LNCaP clone FGC (cell line): ENCODE results near the gene ACVR1C.

Source experiments
- DNase-seq: peaks from one replicate; pipeline ENCODE4 v3.0.0-alpha.2; 2011; ENCODE audit warnings: low read depth
- H3K4me3 ChIP-seq: 2 replicates; pipeline ENCODE4 v1.5.1; 2011; ENCODE audit warnings: mild to moderate bottlenecking, low read depth, low read length, control low read depth
- CTCF ChIP-seq: IDR thresholded peaks from 2 replicates; pipeline ENCODE4 v1.5.1; 2012; ENCODE audit warnings: mild to moderate bottlenecking; ENCODE audit not compliant: control insufficient read depth, insufficient read depth; ENCODE audit errors: extremely low read depth

Gene ACVR1C

DNA sequence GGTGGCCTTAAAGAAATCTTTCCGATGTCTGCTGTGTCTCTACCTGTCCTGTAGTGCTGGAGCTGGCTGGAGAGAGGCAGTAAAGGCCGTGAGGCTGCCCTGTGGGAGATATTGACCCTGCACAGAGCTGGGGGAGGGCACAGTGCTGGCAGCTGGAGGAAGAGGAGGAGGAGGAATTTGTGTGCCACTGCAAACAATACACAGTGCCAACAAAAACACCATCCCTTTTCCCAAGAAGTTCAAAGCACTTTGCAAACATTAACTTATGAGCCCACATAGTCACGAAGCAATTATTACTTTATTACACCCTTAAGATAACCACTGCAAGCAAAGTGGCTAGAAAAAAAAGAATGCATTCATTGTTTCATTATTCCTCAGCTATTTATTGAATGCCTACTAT is 139.8 kb downstream of the ACVR1C start:
- TF ChIP-seq CTCF = no peak
- no peak overlapping the region for H3K4me3 ChIP-seq
- DNase-seq = no peak

DNA sequence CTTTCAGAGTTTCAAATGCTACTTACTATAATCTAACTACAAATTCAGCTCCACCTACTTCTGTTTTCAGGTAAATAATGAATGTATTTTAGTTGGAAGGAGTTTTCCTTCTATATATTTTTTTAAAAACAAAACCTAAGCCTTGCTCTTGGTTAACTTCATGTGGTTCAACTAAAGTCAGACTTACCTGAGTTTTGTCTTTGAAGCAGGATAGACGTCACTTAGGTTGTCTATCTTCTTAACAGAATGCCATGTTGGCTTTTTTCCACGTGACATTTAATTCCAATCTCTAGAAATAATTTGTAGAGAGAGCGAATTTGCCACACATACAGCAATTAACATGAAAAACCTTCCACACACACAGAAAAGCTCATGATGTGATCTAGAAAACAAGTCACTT is 140.9 kb downstream of the ACVR1C start:
- TF ChIP-seq CTCF = no peak
- DNase-seq = no peak
- H3K4me3 ChIP-seq = no peak overlapping the region

GRCh38 chr2:157487271-157487610 is 141.4 kb downstream of the ACVR1C start:
- no peak for DNase-seq
- no peak for TF ChIP-seq CTCF
- H3K4me3 ChIP-seq = no peak overlapping the region

DNA sequence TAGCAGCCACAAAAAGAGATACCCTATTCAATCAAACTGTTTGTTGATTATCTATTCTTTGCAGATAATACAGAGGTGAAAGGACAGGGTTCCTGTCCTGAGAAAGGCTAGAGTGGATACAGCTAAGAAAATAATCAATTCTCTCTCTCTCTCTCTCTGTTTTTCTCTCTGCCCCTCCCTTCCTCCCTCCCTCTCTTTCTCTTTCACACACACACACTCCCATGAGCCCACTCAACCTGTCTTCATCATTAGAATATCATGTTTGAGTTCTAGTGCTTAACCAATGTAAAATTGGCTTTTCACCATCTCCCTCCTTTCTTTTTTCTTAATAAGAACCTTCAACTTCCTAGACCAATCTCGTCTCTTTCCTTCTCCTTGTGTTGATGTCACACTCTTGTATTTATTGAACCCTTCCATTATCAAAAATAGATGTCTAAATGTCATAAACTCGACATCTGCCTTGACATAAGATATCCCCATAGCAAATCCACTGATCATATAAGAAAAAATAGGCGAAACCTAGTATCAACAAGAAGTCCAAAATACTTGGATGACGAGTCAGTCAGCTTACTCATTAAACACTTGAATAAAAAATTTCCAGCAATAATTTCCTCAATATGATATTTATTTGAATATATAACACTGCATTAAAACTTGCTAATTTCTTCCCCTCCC is 141.9 kb downstream of the ACVR1C start:
- TF ChIP-seq CTCF = no peak
- DNase-seq = no peak
- no peak overlapping the region for H3K4me3 ChIP-seq

- no peak overlapping the region for H3K4me3 ChIP-seq
- DNase-seq = no peak
- no peak for TF ChIP-seq CTCF
Measured at GRCh38 chr2:157480182-157480961, 148.3 kb downstream of the ACVR1C start.

DNA sequence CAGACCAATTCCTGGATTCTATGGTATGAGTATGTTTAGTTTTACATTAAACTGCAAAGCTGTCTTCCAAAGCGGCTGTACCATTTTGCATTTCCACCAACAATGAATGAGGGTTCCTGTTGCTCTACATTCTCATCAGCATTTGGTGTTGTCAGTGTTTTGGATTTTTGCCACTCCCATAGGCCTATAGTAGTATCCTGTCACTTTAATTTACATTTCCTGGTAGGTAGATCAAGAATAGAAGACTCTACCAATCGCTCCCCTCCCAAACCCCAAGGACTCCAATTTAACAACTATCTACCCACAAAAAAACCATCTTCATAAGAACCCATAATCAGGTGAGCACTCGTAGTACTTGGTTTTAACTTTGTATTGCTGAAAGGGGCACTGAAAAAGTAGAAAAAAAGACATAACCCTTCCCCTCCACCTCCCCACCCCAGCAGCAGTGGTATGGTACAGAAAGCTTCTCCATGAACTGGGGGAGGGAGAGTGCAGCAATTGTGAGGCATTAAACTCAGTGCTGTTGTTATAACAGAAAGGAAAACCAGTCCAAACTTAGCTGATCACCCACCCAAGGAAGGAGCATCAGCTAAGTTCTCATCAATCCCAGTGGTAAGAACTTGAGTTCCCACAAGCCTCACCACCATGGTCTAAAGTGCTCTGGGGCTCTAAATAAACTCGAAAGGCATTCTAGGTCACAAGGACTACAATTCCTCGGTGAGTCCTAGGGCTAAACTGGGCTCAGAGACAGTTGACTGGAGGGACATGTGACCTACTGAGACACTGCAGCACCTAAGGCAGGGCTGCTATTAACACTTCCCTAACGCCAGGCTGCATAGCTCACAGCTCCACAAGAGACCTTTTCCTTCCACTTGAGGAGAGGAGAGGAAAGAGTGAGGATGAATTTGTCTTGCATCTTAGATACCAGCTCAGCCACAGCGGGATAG is 149.3 kb downstream of the ACVR1C start:
- H3K4me3 ChIP-seq = no peak overlapping the region
- TF ChIP-seq CTCF = no peak
- DNase-seq = no peak
